Measurements from ENCODE around the gene NDUFC2. TPM values are rescaled to one million over a fixed set of nuclear protein-coding genes. Genes with fewer than 3 reads are reported as not detected.

The NDUFC2 gene
- total and polyA plus RNA-seq, 2 of the 13 experiments (the other 11 are each of a cell fraction or from before 2014, with no cell fraction given): 256 to 363 TPM

- peak; percentile 42; the same call in 1 of the 2 replicates for TF ChIP-seq ARID5B (CRISPR knock-in tag; IDR thresholded peaks at IDR 0.05)
- no peak for TF ChIP-seq PRPF4 (IDR thresholded peaks at IDR 0.05; ENCODE audit: low read depth, low read length, poor library complexity, severe bottlenecking)
- no peak for TF ChIP-seq THAP7 (CRISPR knock-in tag; IDR thresholded peaks at IDR 0.05)
- 0 out of 2 replicates have a peak, but pooled peaks have one; percentile 29 for TF ChIP-seq HDAC2 (CRISPR knock-in tag; IDR thresholded peaks at IDR 0.05)
- no peak for TF ChIP-seq KIAA2018 (CRISPR knock-in tag; IDR thresholded peaks at IDR 0.05; ENCODE audit: borderline replicate concordance)
- TF ChIP-seq ZBTB26 (CRISPR knock-in tag; IDR thresholded peaks at IDR 0.05; ENCODE audit: borderline replicate concordance): peak; percentile 25; the same call in 1 of the 2 replicates
- no peak for TF ChIP-seq TBX3 (IDR thresholded peaks at IDR 0.05; ENCODE audit: borderline replicate concordance)
- TF ChIP-seq DPF2 (CRISPR knock-in tag; IDR thresholded peaks at IDR 0.05; ENCODE audit: borderline replicate concordance, low read depth): no peak
- TF ChIP-seq ZNF20 (CRISPR knock-in tag; IDR thresholded peaks at IDR 0.05): no peak
- no peak for TF ChIP-seq SRF (IDR thresholded peaks at IDR 0.05; ENCODE audit: low read depth, low read length)
- TF ChIP-seq ZNF430 (CRISPR knock-in tag; IDR thresholded peaks at IDR 0.05): no peak
- no peak for TF ChIP-seq SALL2 (CRISPR knock-in tag; IDR thresholded peaks at IDR 0.05)
- no peak for TF ChIP-seq ZNF790 (CRISPR knock-in tag; IDR thresholded peaks at IDR 0.05; ENCODE audit: borderline replicate concordance)
- no peak for TF ChIP-seq ARNT2 (CRISPR knock-in tag; IDR thresholded peaks at IDR 0.05; ENCODE audit: low read depth)
- no peak for TF ChIP-seq SPEN (CRISPR knock-in tag; IDR thresholded peaks at IDR 0.05; ENCODE audit: low read depth)
These were observed 42.6 kb downstream of the NDUFC2 start (continued) for GRCh38 chr11:78037056-78037455.
